WTC11 (cell line): ENCODE results near the gene PREX1. TPM values are rescaled to one million over a fixed set of nuclear protein-coding genes. Genes with fewer than 3 reads are reported as not detected.

ENCODE experiments used
- ATAC-seq: fragments of 200-7000 bp; cut with Tn5 transposase; 2 replicates; pipeline ENCODE4 v1.10.0; 2021; ENCODE audit warnings: mild to moderate bottlenecking, moderate library complexity
- CTCF ChIA-PET: fragments of 300-600 bp; sonication (Branson Sonifier 250); formaldehyde crosslinking; loops from one replicate; lab custom pipeline; 2021; ENCODE audit warnings: antibody characterized with exemption; lab: Charles Lee
- POLR2A ChIA-PET: fragments of 350-600 bp; sonication (Branson Sonifier 250); formaldehyde crosslinking; loops from one replicate; lab custom pipeline; 2021; ENCODE audit warnings: antibody characterized with exemption; lab: Charles Lee
- DNase-seq: peaks from one replicate; pipeline ENCODE4 v3.0.0; 2021; ENCODE audit warnings: low spot score
- H3K27ac Mint-ChIP-seq: 2 replicates; pipeline ENCODE4 v1.8.0; 2021; ENCODE audit warnings: mixed read lengths
- H3K27me3 Mint-ChIP-seq: 2 replicates; pipeline ENCODE4 v1.8.0; 2021; ENCODE audit warnings: low read depth, mild to moderate bottlenecking, moderate library complexity, mixed read lengths
- H3K36me3 Mint-ChIP-seq: 2 replicates; pipeline ENCODE4 v1.8.0; 2021; ENCODE audit warnings: mixed read lengths
- H3K4me1 Mint-ChIP-seq: 2 replicates; pipeline ENCODE4 v1.8.0; 2022; ENCODE audit warnings: mixed read lengths
- H3K4me3 Mint-ChIP-seq: 2 replicates; pipeline ENCODE4 v1.8.0; 2021; ENCODE audit warnings: mild to moderate bottlenecking, moderate library complexity, mixed read lengths
- H3K9me3 Mint-ChIP-seq: 2 replicates; pipeline ENCODE4 v1.8.0; 2021; ENCODE audit warnings: mixed read lengths
- ATF2 ChIP-seq: sonication (generic); formaldehyde crosslinking; IDR thresholded peaks from 2 replicates; pipeline ENCODE4 v1.8.1; 2022; ENCODE audit warnings: low read depth, missing genetic modification reagents, borderline replicate concordance
- CBFB ChIP-seq: sonication (generic); formaldehyde crosslinking; IDR thresholded peaks from 2 replicates; pipeline ENCODE4 v1.8.1; 2022; ENCODE audit warnings: mild to moderate bottlenecking, low read depth, missing genetic modification reagents
- CDX4 ChIP-seq: fragments of 250-450 bp; sonication (Bioruptor Pico); IDR thresholded peaks from 2 replicates; pipeline ENCODE4 v1.9.0; 2021; ENCODE audit warnings: moderate library complexity, mild to moderate bottlenecking, inconsistent platforms, borderline replicate concordance
- E2F4 ChIP-seq: sonication (generic); formaldehyde crosslinking; IDR thresholded peaks from 2 replicates; pipeline ENCODE4 v1.8.1; 2022; ENCODE audit warnings: low read depth, mild to moderate bottlenecking, moderate library complexity, missing genetic modification reagents, borderline replicate concordance
- E2F5 ChIP-seq: sonication (generic); formaldehyde crosslinking; IDR thresholded peaks from 2 replicates; pipeline ENCODE4 v1.8.1; 2022; ENCODE audit warnings: mild to moderate bottlenecking, moderate library complexity, missing genetic modification reagents
- FOXP1 ChIP-seq: sonication (generic); formaldehyde crosslinking; IDR thresholded peaks from 2 replicates; pipeline ENCODE4 v1.8.0; 2022; ENCODE audit warnings: missing genetic modification reagents, mild to moderate bottlenecking, moderate library complexity, borderline replicate concordance
- HMGA2 ChIP-seq: fragments of 250-450 bp; sonication (Bioruptor Pico); IDR thresholded peaks from 2 replicates; pipeline ENCODE4 v1.4.0; 2021; ENCODE audit warnings: mild to moderate bottlenecking, moderate library complexity
- JAZF1 ChIP-seq: fragments of 250-450 bp; sonication (Bioruptor Pico); IDR thresholded peaks from 2 replicates; pipeline ENCODE4 v1.9.0; 2021; ENCODE audit warnings: moderate library complexity, mild to moderate bottlenecking, inconsistent platforms
- KAT7 ChIP-seq: sonication (generic); formaldehyde crosslinking; IDR thresholded peaks from 2 replicates; pipeline ENCODE4 v1.8.1; 2023; ENCODE audit warnings: missing genetic modification reagents, mild to moderate bottlenecking, borderline replicate concordance
- MYBL2 ChIP-seq: sonication (generic); formaldehyde crosslinking; IDR thresholded peaks from 2 replicates; pipeline ENCODE4 v1.8.1; 2023; ENCODE audit warnings: mild to moderate bottlenecking, moderate library complexity, missing genetic modification reagents
- STAT6 ChIP-seq: sonication (generic); formaldehyde crosslinking; conservative IDR thresholded peaks from 2 replicates; pipeline ENCODE4 v1.8.1; 2023; ENCODE audit warnings: mild to moderate bottlenecking, low read depth, missing genetic modification reagents, moderate library complexity
- TEAD4 ChIP-seq: sonication (generic); formaldehyde crosslinking; IDR thresholded peaks from 2 replicates; pipeline ENCODE4 v1.8.0; 2022; ENCODE audit warnings: mild to moderate bottlenecking, missing genetic modification reagents
- ZBTB21 ChIP-seq: sonication (generic); formaldehyde crosslinking; IDR thresholded peaks from 2 replicates; pipeline ENCODE4 v1.8.1; 2023; ENCODE audit warnings: mild to moderate bottlenecking, missing genetic modification reagents, borderline replicate concordance
- ZNF121 ChIP-seq: sonication (generic); formaldehyde crosslinking; IDR thresholded peaks from 2 replicates; pipeline ENCODE4 v1.8.0; 2023; ENCODE audit warnings: missing genetic modification reagents
- ZNF138 ChIP-seq: sonication (generic); formaldehyde crosslinking; conservative IDR thresholded peaks from 2 replicates; pipeline ENCODE4 v1.8.1; 2022; ENCODE audit warnings: mild to moderate bottlenecking, moderate library complexity, missing genetic modification reagents
- ZNF263 ChIP-seq: sonication (generic); formaldehyde crosslinking; IDR thresholded peaks from 2 replicates; pipeline ENCODE4 v1.8.1; 2022; ENCODE audit warnings: low read depth, mild to moderate bottlenecking, moderate library complexity, missing genetic modification reagents
- ZNF317 ChIP-seq: sonication (generic); formaldehyde crosslinking; IDR thresholded peaks from 2 replicates; pipeline ENCODE4 v1.8.1; 2023; ENCODE audit warnings: low read depth, mild to moderate bottlenecking, moderate library complexity, missing genetic modification reagents, borderline replicate concordance
- ZNF423 ChIP-seq: fragments of 250-450 bp; sonication (Bioruptor Pico); IDR thresholded peaks from 2 replicates; pipeline ENCODE4 v2.1.2; 2022; ENCODE audit warnings: mild to moderate bottlenecking, moderate library complexity
- total RNA-seq: library from RNA; stranded (reverse); gene quantifications from 3 replicates; pipeline ENCODE4 v1.2.3, GENCODE V29; 2021
- TF ChIP-seq, protein P1 (sequence below): sonication (generic); formaldehyde crosslinking; IDR thresholded peaks from 2 replicates; pipeline ENCODE4 v1.8.0; 2023; ENCODE audit warnings: missing genetic modification reagents
- TF ChIP-seq, protein P2 (sequence below): fragments of 250-450 bp; sonication (Bioruptor Pico); IDR thresholded peaks from 2 replicates; pipeline ENCODE4 v1.9.0; 2021; ENCODE audit warnings: mild to moderate bottlenecking

PREX1 gene
- total RNA-seq, 1 experiment from 2014 or later: 17.3 TPM

DNA sequence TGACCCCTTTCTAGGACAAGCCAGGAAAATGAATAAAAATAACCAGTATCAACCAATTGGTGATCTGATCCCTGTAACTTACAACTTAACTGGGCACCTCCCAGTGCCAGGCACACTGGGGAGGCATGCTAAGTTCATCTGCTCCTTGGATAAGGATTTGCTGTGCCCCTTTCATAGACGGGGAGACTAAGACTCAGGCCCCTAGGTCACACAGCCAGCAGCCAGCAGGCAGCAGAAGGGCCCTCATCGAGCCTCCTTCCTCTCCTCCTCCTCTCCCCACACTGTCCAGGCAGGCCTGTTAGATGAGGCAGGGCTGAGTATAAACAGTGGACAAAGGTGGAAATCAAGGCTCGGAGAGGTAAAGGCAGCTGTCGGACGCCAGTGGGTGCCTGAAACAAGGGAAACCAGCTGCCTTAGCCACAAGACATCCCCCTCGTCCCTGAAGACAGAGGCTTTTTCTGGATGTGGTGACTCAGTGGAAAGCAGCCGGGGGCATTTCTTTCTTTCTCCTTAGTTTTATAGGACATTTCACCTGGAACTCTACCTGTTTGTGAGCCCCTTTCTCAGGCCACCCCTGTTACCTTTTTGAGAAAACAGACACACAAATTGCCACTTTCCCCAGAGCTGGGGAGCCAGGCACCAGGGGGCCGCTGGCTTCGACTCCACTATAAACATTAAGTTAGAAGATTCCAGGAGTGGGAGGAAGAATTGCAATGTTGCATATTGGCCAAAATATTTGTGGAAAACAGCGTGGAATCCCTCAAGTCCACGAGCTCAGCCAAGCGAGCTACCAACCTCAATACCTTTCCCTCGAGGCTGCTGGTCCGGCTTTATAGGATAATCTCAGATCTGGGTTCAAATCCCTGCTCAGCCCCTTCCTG lies 166.0 kb downstream of the PREX1 start:
- Mint-ChIP-seq H3K36me3 (peaks cover 14% of the 10 kb centered on the region), H3K27ac (no peak overlapping the region), H3K27me3 (no peaks in the 10 kb centered on the region), H3K4me3 (no peak overlapping the region)
- ChIA-PET POLR2A (no interaction called here), CTCF (interaction anchor here (1.5 kb wide), 1 partner anchor 243 kb away, joined by 5 read pairs; no protein-coding TSS in a partner anchor)
- no peak for DNase-seq
- no peak for TF ChIP-seq MYBL2
- TF ChIP-seq ZBTB21 (CRISPR knock-in tag): no peak
- TF ChIP-seq TEAD4: no peak
- TF ChIP-seq JAZF1: no peak
- no peak for TF ChIP-seq ATF2 (CRISPR knock-in tag)
- TF ChIP-seq, protein P1, sequence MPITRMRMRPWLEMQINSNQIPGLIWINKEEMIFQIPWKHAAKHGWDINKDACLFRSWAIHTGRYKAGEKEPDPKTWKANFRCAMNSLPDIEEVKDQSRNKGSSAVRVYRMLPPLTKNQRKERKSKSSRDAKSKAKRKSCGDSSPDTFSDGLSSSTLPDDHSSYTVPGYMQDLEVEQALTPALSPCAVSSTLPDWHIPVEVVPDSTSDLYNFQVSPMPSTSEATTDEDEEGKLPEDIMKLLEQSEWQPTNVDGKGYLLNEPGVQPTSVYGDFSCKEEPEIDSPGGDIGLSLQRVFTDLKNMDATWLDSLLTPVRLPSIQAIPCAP: no peak
- no peak for TF ChIP-seq ZNF317 (CRISPR knock-in tag)
- TF ChIP-seq HMGA2 (CRISPR knock-in tag): no peak
- TF ChIP-seq E2F4 (CRISPR knock-in tag): no peak
- TF ChIP-seq CDX4 (CRISPR knock-in tag): no peak
- TF ChIP-seq STAT6 (CRISPR knock-in tag): no peak
- TF ChIP-seq ZNF121 (CRISPR knock-in tag): no peak
- TF ChIP-seq ZNF138 (CRISPR knock-in tag): no peak
- no peak for TF ChIP-seq ZNF423
- no peak for TF ChIP-seq FOXP1 (CRISPR knock-in tag)
- no peak for TF ChIP-seq KAT7 (CRISPR knock-in tag)
- TF ChIP-seq ZNF263 (CRISPR knock-in tag): no peak
- TF ChIP-seq, protein P2, sequence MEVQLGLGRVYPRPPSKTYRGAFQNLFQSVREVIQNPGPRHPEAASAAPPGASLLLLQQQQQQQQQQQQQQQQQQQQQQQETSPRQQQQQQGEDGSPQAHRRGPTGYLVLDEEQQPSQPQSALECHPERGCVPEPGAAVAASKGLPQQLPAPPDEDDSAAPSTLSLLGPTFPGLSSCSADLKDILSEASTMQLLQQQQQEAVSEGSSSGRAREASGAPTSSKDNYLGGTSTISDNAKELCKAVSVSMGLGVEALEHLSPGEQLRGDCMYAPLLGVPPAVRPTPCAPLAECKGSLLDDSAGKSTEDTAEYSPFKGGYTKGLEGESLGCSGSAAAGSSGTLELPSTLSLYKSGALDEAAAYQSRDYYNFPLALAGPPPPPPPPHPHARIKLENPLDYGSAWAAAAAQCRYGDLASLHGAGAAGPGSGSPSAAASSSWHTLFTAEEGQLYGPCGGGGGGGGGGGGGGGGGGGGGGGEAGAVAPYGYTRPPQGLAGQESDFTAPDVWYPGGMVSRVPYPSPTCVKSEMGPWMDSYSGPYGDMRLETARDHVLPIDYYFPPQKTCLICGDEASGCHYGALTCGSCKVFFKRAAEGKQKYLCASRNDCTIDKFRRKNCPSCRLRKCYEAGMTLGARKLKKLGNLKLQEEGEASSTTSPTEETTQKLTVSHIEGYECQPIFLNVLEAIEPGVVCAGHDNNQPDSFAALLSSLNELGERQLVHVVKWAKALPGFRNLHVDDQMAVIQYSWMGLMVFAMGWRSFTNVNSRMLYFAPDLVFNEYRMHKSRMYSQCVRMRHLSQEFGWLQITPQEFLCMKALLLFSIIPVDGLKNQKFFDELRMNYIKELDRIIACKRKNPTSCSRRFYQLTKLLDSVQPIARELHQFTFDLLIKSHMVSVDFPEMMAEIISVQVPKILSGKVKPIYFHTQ (CRISPR knock-in tag): no peak
- no peak for TF ChIP-seq CBFB (CRISPR knock-in tag)
- no peak for TF ChIP-seq E2F5 (CRISPR knock-in tag)
- TF ChIP-seq, all 79 proteins: peak for 0
- Mint-ChIP-seq H3K4me1 (0 out of 2 replicates have a peak, but pooled peaks cover 4% of the 10 kb centered on the region), H3K9me3 (peaks cover 13% of the 10 kb centered on the region)
- ATAC-seq: no peak
